GDM1 (cell line): Measurements from ENCODE around the gene LIMS3.
"Not testable (repeated sequence)": the region's sequence is repeated elsewhere in the genome, so short reads cannot be mapped to it uniquely, and the experiment has no call there.

Experiments used
- DNase-seq: peaks from one replicate; lab custom pipeline; 2025; lab: John Stamatoyannopoulos, UW

LIMS3 gene, protein sequence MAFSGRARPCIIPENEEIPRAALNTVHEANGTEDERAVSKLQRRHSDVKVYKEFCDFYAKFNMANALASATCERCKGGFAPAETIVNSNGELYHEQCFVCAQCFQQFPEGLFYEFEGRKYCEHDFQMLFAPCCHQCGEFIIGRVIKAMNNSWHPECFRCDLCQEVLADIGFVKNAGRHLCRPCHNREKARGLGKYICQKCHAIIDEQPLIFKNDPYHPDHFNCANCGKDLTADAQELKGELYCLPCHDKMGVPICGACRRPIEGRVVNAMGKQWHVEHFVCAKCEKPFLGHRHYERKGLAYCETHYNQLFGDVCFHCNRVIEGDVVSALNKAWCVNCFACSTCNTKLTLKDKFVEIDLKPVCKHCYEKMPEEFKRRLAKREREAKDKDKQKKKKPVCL

GRCh38 chr2:109898462-109899336 lies at the start of gene LIMS3:
TSS of gene LIMS3 (plus strand) at chr2:109898688. CDS start at chr2:109898729, 41 bp downstream.
- DNase-seq, result not testable (repeated sequence)

GRCh38 chr2:109871129-109871751 lies 27.2 kb upstream of the LIMS3 start:
- not testable (repeated sequence) for DNase-seq

GRCh38 chr2:109876625-109877024 lies 21.9 kb upstream of the LIMS3 start:
- DNase-seq, result not testable (repeated sequence)

GRCh38 chr2:109882112-109882511 lies 16.4 kb upstream of the LIMS3 start:
- DNase-seq, result not testable (repeated sequence)

DNA sequence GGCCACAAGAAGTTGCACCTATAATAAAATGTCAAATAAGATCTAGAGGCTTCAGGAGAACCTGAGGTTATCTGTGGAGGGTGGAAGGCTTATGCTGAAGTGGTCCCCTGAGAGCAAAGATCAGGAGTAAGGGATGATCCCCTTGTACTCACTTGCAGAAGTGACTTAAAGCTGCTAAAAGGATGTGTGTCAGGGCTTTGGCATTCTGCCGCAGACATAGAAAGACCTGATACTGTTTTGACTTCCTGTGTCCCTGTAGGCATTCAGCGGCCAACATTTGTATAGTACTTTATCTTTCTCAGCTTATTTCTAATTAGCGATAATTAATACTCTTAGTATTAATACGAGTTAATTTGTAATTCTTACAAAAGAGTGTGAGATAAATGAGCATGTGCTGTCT lies 10.1 kb upstream of the LIMS3 start:
- DNase-seq, result not testable (repeated sequence)

DNA sequence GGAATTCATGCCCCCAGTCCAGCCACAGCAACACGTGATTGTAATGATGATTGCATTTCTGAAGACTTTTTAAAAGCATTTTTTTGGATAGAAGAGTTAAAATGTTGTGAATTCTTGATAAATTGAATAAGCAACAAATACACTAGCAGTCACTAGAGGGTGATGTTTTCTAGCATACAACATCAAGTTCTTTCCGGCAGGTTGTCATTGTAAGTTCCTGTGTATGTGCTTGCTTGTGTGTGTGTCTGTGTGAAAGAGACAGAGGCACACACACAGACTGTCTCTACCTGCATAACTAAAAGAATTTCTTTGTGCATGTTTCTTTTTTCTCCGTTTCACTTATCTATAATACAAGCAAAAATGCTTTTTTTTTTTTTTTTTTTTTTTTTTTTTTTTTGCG lies 8.6 kb upstream of the LIMS3 start:
- not testable (repeated sequence) for DNase-seq

DNA sequence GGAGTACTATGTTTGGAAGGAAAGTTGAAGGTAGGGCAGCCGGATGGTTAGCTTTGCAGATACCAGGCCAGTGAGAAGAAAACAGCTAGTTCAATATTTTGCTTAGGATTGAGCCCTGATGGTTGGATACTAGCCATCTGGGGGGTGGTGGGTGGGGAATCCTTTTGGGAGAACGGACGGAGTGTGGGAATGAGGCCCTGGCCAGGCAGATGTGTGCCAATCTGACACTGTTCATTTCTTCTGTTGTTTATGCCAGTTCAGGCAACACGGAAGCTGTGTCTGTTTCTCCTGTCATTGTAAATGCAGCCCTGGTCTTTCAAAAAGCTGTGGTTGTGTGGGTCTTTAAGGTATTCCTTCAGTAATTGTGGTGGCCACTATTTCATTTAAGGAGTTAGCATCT lies 7.5 kb upstream of the LIMS3 start:
- not testable (repeated sequence) for DNase-seq

DNA sequence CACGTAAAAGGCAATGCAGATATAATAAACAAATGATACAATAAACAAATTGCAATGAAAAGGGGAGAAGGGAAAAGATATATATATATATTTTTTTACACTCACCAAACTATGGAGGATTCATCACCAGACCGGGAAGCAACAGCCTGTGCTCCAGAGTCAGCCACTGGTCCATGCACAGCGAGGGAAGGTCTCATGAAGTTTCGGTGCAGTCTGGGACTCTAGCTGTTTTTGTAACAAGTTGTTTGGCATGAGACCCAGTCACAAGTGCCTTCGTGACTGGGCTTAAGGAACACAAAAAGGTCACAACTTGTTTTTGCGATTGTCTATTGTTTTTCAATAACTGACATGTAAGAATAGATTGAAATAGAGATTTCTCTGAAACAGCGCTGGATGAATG lies 4.8 kb upstream of the LIMS3 start:
- DNase-seq, result not testable (repeated sequence)

DNA sequence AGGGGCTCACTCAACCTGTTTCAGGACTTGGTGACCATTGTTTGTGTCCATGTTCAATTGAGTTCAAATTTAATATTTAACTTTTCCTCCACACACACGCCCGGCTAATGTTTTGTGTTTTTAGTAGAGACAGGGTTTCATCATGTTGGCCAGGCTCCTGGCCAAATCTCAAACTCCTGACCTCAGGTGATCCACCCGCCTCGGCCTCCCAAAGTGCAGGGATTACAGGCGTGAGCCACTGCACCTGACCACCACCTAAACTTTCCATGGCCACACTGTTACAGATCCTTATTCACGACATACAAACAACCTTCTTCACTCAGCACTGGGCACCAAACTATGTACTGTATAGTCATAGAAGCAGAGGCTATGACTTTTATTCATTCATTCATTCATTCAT lies 4.3 kb upstream of the LIMS3 start:
- not testable (repeated sequence) for DNase-seq

DNA sequence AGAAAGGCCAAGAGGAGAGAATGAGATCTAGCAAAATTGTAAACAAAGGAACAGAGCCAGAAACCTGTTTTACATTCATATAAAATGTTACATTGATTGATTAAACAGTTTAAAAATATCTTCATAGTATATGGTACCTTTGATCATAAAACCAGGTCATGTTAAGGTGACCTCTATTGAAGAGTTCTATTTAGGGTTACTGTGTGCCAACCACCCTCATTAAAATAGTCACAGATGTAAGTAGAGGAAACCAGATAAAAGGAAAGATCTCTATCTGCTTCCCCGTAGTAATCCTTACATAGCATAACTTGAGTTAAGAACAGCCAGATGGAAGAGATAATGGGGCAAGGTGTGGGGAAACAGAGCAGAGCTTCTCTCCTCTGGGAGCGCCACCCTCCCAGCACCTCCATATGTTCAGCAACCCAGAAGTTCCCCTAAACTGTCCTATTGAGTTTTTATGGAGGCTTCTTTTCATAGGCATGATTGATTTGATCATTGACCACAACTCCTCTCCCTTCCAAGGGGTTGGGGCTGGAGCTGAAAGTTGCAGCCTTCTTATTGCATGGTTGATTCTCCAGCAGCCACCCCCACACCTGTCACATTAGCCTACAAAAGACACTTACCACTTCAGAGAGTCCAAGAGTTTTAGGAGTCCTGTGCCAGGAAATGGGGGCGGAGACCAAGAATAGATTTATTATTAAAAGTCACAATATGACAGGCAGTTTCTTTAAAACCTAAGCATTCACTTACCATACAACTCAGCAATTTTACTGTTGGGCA lies 3.2 kb upstream of the LIMS3 start:
- DNase-seq, result not testable (repeated sequence)

GRCh38 chr2:109896212-109896611 lies 2.3 kb upstream of the LIMS3 start:
- not testable (repeated sequence) for DNase-seq

DNA sequence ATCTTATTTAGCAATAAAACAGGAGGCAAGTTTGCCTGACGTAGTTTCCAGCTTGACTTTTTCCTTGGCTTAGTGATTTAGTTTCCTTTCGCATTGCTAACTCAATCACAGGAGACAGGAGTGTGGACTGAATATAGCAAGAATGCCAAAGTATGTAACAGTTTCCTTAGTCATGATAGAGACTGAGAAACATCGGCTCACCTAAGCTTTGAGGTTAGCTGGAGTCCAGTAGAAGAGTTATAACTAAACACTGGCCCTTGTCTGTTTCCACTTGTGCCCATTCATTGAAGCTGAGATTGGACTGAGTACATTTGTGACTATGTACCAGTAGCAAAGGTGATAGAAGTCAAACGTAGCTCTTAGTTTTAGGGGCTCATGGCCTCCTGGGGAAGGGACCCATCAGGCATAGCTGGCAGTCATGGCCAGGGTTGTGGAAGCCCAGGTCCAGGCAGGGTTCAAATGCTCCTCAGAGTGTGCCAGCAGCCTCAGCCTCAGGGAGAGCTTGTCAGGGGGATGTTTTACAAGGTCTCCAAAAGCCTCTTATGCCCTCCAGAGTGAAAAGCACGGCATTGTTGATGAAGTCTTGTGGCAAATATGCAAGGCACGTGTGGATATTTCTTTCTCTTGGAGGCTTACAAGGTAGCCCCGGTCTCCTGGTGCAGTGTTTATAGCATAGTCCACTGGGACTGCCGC lies 573 bp upstream of the LIMS3 start:
- DNase-seq, result not testable (repeated sequence)

- not testable (repeated sequence) for DNase-seq
Observed at GRCh38 chr2:109905796-109906195, 7.3 kb downstream of the LIMS3 start.

- DNase-seq, result not testable (repeated sequence)
Observed at GRCh38 chr2:109908626-109909025, 10.1 kb downstream of the LIMS3 start.

DNA sequence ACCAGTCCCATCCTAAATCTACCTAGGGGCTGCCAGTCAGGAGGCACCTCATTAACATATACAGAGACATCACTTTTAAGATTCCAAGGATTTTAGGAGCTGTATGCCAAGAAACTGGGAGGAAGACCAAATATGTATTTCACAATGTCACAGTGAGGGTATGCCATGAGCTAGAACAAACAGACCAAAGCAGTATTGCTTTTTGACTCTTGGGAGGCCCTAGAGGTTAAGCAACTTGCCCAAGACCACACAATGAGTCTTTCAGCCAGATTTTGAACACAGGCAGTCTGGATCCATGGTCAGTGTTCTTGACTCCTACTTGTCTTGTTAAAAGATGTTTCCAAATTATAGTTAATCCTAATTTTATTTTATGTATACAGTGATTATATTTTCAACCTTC lies 12.3 kb downstream of the LIMS3 start:
- not testable (repeated sequence) for DNase-seq

DNA sequence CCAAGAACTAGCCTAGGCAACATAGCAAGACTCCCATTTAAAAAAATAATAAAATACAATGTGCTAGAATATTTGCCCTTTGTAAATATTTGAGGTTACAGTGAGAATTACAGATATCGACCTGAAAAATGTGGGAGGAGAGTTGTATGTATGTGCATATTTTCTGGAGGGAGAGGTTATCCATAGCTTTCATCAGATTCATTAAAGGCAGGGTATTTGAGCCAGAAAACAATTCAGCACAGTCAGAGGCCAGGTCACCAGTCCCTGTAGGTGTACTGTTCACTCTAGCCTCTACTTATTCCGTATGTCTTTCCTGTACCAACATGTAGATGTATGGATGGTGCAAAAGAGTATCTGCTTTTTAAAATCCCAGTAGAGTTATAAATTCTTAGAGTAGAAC lies 15.4 kb downstream of the LIMS3 start:
- not testable (repeated sequence) for DNase-seq

GRCh38 chr2:109914552-109914951 lies 16.1 kb downstream of the LIMS3 start:
- not testable (repeated sequence) for DNase-seq

- not testable (repeated sequence) for DNase-seq
Observed at GRCh38 chr2:109915830-109916229, 17.3 kb downstream of the LIMS3 start.

DNA sequence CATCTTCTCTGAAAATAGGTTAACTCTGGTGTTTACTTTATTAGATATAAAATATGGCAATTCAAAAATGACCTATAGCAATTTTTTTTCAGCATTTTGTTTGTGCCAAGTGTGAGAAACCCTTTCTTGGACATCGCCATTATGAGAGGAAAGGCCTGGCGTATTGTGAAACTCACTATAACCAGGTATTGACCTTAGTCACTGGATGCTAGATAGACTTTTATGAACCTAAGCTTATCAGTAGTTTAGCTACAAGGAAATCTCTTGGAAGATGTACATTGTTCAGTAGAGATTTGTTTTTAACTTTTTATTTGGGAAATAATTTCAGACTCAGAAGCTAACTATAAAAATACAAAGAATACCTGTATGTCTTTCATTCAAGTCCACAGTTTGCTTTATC lies 21.7 kb downstream of the LIMS3 start:
- DNase-seq, result not testable (repeated sequence)

DNA sequence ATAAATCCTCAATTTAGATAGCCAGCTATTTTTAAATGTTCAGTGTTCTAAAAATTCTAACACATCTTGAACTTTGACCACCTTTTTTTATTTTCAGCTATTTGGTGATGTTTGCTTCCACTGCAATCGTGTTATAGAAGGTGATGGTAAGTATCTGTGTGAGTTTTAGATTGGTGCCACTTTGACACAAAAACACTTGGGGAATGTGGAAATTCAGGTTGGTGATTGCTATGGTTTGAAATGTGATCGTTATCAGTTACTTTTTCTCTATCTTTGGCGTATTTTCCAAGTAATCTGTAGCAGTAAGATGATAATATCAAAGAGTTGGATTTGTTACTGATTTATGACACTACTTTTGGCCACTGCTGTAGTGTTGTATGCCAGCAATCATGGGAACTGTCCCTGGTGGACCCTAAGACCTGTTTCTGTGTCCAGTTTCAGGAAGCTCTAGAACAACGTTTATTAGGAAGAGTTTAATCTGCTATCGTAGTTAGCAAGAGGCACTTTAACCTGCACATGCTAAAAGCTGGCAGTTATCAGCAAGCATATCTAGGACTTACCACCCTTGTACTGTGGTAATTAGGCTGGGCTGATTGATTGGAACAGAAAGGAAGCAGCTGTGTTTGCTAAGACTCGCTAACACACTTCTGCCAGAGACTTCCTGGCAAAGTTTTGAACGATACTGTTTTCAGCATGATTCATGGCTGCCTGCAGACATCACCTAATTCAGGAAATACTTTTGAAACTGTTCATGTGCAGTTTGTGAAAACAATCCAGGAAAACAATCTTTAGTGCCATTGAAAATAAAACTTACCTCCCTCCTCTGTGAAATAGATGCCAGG lies 23.3 kb downstream of the LIMS3 start:
- DNase-seq, result not testable (repeated sequence)
